Heart left ventricle (tissue), 16 donors: ENCODE measurements around the gene PCSK2. TPM values are rescaled to one million over a fixed set of nuclear protein-coding genes. Genes with fewer than 3 reads are reported as not detected.

ENCODE experiments used
- ATAC-seq, 4 donors: fragments of 200-7000 bp; cut with Tn5 transposase; one replicate each; pipeline ENCODE4 v1.9.1; 2020 to 2022; ENCODE audit warnings: moderate library complexity in 4 of 4, mild to moderate bottlenecking in 3 of 4, moderate number of reproducible peaks in 1 of 4
- DNase-seq, 5 donors: peaks; one replicate each; pipeline ENCODE4 v3.0.0-alpha.2; 2020
- H3K27ac ChIP-seq, 12 donors: fragments of 200-600 bp; sonication (generic) in 4 of 12; one replicate each; pipeline versions ENCODE4 v1.5.0 to v1.8.0; 2016 to 2022; ENCODE audit warnings: mild to moderate bottlenecking in 2 of 12
- H3K27me3 ChIP-seq, 9 donors: fragments of 200-600 bp; sonication (generic) in 2 of 9; one replicate each; pipeline versions ENCODE4 v1.5.1 to v1.8.0; 2016 to 2022; ENCODE audit warnings: mild to moderate bottlenecking in 3 of 9
- H3K36me3 ChIP-seq, 9 donors: fragments of 200-600 bp; sonication (generic) in 2 of 9; one replicate each; pipeline versions ENCODE4 v1.5.0 to v1.8.0; 2018 to 2022; ENCODE audit warnings: mild to moderate bottlenecking in 2 of 9
- H3K4me1 ChIP-seq, 12 donors: fragments of 200-600 bp; sonication (generic) in 4 of 12; one replicate each; pipeline versions ENCODE4 v1.5.0 to v1.8.0; 2016 to 2022; ENCODE audit warnings: mild to moderate bottlenecking in 3 of 12
- H3K4me3 ChIP-seq, 12 donors: fragments of 200-600 bp; sonication (generic) in 4 of 12; one replicate each; pipeline versions ENCODE4 v1.5.0 to v1.8.0; 2017 to 2022; ENCODE audit warnings: mild to moderate bottlenecking in 9 of 12, moderate library complexity in 4 of 12
- H3K9me3 ChIP-seq, 12 donors: fragments of 200-600 bp; sonication (generic) in 4 of 12; one replicate each; pipeline versions ENCODE4 v1.5.0 to v1.8.0; 2016 to 2022; ENCODE audit warnings: mild to moderate bottlenecking in 1 of 12
- POLR2A ChIP-seq, 2 donors: fragments of 450-650 bp; IDR thresholded peaks; one replicate each; pipeline ENCODE4 v1.6.1; 2017; ENCODE audit warnings: antibody characterized with exemption in 2 of 2, mild to moderate bottlenecking in 2 of 2, moderate library complexity in 2 of 2
- WGBS, 4 donors: extraction: QIAGEN DNeasy Blood & Tissue Kit in 2 of 4; methylation state at CpG; one replicate each; pipeline versions ENCODE4 v1.1.5 to v1.1.7; 2013 to 2018; 5-methylcytosine and 5-hydroxymethylcytosine counted together
- intact Hi-C, 10 donors: fragments of 100-400 bp; cut with DNase I; formaldehyde crosslinking; loops; one replicate each; pipeline versions ENCODE4 v1.11.1 to v1.14.2; 2022
- polyA plus RNA-seq, 2 donors: library from polyadenylated mRNA; stranded (reverse); fragments of 200-250 nt; gene quantifications; one replicate each; pipeline ENCODE4 v1.2.3, GENCODE V29; 2013
- total RNA-seq, 9 donors: library from RNA; depleted of rRNA in 2 of 9; stranded (reverse); fragments of >200 nt in 2 of 9; fragmentation: NEBNext Ultra II Directional in 3 of 9; extraction: Animal tissue kit (Norgen Biotek cat#: 25700) in 3 of 9; gene quantifications; one replicate each; pipeline versions ENCODE4 v1.1.0 to v1.2.4, GENCODE V29; 2016 to 2023
- TF ChIP-seq, protein P1 (sequence below), 12 donors: fragments of 200-600 bp; sonication (generic) in 4 of 12; IDR thresholded peaks; one replicate each; pipeline versions ENCODE4 v1.5.0 to v1.8.0; 2018 to 2022; ENCODE audit warnings: antibody characterized with exemption in 12 of 12, mild to moderate bottlenecking in 5 of 12
- donor health status: ischemic (EF 13 %, LVEDD 7.1; RV severe dilation, severe dysfunction).
- donor health status: healthy with polysubstance abuse.
- donor health status: DM: no; HTN: yes; CAD: no.
- donor health status: DM: no; HTN: no; CAD: no.
- donor health status: ischemic (EF 25% LVEDD 6.9; RV normal size, moderate dysfunction).
- donor health status: ischemic (EF 25% LVEDD 5.7; RV mildly dilated, moderate dysfunction).
- donor health status: healthy.
- donor health status: DM: yes; HTN: yes; CAD: no.
- donor health status: ischemic (EF 35%, LVEDD 5.7; RV mildly dilated, moderate dysfunction).
- donor health status: nonischemic (EF 11% LVEDD 7.7; RV severe dilation, severe dysfunction).
- donor health status: DM: yes; HTN: yes; CAD: no.
- donor health status: PGD.
- donor health status: ischemic (EF 29% LVEDD 5.4; RV normal size, mild dysfunction).
- donor health status: nonischemic (EF 23%, LVEDD 6.1; RV moderate dilation, normal function).

Gene PCSK2
- total and polyA plus RNA-seq, 11 donors, result 0.11 to 2.0 (median 0.55) TPM

DNA sequence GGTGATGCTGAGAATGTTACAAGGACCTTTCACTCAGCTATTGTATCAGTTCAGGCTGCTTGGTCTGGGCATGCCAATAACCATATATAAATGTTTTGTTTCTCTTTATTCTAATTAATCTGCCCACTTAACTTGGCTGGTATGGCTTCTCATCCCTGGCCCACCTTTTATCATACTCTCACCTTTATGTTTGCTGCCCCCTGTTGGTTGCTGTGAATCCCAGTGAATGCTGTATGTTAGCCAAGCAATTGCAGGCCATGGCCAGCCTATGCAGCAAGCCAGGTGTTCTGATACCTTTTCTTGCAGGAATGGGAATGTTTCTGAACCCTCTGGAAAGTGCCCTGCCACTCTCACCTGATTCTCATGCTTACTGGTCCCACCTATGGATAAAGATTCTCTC is 54.6 kb downstream of the PCSK2 start:
- intact Hi-C loops, result no loop called here
- peaks cover 0 to 6% (median 0%) of the 10 kb centered on the region in 12 donors for H3K9me3 ChIP-seq
- no peak overlapping the region for H3K27ac ChIP-seq
- ATAC-seq, result no peak
- DNase-seq, result no peak
- TF ChIP-seq POLR2A (IDR thresholded peaks at IDR 0.05), result no peak
- TF ChIP-seq, protein P1, sequence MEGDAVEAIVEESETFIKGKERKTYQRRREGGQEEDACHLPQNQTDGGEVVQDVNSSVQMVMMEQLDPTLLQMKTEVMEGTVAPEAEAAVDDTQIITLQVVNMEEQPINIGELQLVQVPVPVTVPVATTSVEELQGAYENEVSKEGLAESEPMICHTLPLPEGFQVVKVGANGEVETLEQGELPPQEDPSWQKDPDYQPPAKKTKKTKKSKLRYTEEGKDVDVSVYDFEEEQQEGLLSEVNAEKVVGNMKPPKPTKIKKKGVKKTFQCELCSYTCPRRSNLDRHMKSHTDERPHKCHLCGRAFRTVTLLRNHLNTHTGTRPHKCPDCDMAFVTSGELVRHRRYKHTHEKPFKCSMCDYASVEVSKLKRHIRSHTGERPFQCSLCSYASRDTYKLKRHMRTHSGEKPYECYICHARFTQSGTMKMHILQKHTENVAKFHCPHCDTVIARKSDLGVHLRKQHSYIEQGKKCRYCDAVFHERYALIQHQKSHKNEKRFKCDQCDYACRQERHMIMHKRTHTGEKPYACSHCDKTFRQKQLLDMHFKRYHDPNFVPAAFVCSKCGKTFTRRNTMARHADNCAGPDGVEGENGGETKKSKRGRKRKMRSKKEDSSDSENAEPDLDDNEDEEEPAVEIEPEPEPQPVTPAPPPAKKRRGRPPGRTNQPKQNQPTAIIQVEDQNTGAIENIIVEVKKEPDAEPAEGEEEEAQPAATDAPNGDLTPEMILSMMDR (IDR thresholded peaks at IDR 0.05), result no peak
- no peaks in the 10 kb centered on the region for H3K27me3 ChIP-seq
- H3K4me1 ChIP-seq, result no peaks in the 10 kb centered on the region
- no peak overlapping the region for H3K4me3 ChIP-seq
- no peaks in the 10 kb centered on the region for H3K36me3 ChIP-seq

DNA sequence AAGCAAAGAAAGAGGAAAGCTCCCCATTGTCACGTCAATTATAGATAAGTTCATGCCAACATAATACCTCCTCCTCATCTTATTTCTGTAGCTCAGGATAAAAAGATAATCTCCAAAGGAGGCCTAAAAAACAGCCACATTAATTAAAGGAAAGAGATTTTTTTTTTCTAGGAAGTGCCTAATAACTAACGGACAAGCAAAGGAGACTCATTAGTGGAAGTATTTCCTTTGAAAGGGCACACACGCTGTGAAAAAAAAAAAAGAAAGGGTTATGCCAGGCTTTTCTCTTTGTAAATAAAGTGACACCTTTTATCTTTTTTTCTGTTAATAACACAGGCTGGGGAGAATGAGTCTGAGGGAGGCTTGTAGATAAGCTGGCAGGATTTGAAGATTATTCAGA is 55.7 kb downstream of the PCSK2 start:
- Histone ChIP-seq H3K4me3 (no peak overlapping the region), H3K36me3 (no peaks in the 10 kb centered on the region), H3K4me1 (no peaks in the 10 kb centered on the region), H3K27ac (no peak overlapping the region), H3K27me3 (peaks cover 0 to 2% (median 0%) of the 10 kb centered on the region in 9 donors), H3K9me3 (peaks cover 0 to 6% (median 0%) of the 10 kb centered on the region in 12 donors)
- no peak for ATAC-seq
- WGBS, 4 donors, result 52 to 65% (median 53%) methylated on average over 3 of the region's 3 CpGs
- no peak for DNase-seq
- TF ChIP-seq POLR2A (IDR thresholded peaks at IDR 0.05), result no peak
- TF ChIP-seq, protein P1 (IDR thresholded peaks at IDR 0.05), result no peak
- intact Hi-C loops, result no loop called here

DNA sequence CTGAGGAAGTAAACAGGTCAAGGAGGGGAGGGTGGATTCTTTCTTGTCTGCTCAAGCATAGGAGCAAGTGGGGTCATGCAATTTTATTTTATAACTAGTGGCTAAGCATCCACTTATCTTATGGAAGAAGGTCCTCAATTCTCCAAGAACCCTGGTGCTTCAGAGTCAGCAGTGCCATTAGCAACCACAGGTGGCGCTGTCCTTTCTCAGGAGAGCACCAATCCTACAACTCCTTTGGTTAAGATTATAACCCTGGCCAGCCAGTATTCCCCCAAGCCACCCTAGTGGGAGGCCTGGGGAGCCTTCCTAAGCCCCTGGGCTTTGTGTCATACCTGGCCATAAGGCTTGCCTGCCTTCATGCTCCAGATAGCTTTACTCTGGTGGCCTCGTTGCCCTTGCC is 60.7 kb downstream of the PCSK2 start:
- WGBS, 4 donors, result 52 to 66% (median 62%) methylated on average over 2 of the region's 2 CpGs
- H3K4me3 ChIP-seq, result no peak overlapping the region
- H3K9me3 ChIP-seq, result no peaks in the 10 kb centered on the region
- ATAC-seq, result no peak
- DNase-seq, result no peak
- no peaks in the 10 kb centered on the region for H3K4me1 ChIP-seq
- TF ChIP-seq, protein P1 (IDR thresholded peaks at IDR 0.05), result peak in 2 of 12 donors; percentile 11 to 24
- no peak for TF ChIP-seq POLR2A (IDR thresholded peaks at IDR 0.05)
- H3K27ac ChIP-seq, result no peak overlapping the region
- intact Hi-C loops, result no loop called here
- peaks cover 0 to 8% (median 0%) of the 10 kb centered on the region in 9 donors for H3K27me3 ChIP-seq
- H3K36me3 ChIP-seq, result no peaks in the 10 kb centered on the region

DNA sequence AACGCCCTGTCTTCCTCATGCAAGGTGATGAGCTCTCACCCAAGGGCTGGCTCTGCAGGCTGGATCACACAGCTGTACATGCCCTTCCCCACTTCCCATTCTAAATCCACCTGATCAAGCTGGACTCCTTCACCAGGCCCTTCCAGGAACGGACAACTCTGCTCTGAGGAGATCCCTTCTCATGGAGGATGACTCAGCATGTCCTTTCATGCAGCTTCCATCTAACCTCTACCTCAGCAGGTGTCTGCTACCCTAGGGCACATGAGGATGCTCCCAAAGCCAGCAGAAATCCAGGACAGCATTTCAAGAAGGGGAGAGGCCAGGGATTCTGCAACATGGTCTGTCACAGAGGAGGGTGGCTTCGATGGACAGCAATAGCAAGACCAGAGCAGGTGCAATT is 61.2 kb downstream of the PCSK2 start:
- ATAC-seq (no peak), DNase-seq (no peak)
- H3K9me3 ChIP-seq, result no peaks in the 10 kb centered on the region
- H3K27ac ChIP-seq, result no peak overlapping the region
- no peak overlapping the region for H3K4me3 ChIP-seq
- intact Hi-C loops, result no loop called here
- H3K4me1 ChIP-seq, result no peaks in the 10 kb centered on the region
- H3K27me3 ChIP-seq, result peaks cover 0 to 8% (median 0%) of the 10 kb centered on the region in 9 donors
- TF ChIP-seq, protein P1 (IDR thresholded peaks at IDR 0.05), result no peak
- no peak for TF ChIP-seq POLR2A (IDR thresholded peaks at IDR 0.05)
- WGBS, 4 donors, result 69 to 87% (median 78%) methylated on average over 3 of the region's 3 CpGs
- no peaks in the 10 kb centered on the region for H3K36me3 ChIP-seq
